GM21529 (cell line): Measurements from ENCODE around the gene COA5.

ENCODE experiments used
- ATAC-seq: cut with Tn5 transposase; IDR thresholded peaks from one replicate; pipeline ENCODE4 v1.9.1; 2021; ENCODE audit not compliant: unreplicated experiment

The COA5 gene

DNA sequence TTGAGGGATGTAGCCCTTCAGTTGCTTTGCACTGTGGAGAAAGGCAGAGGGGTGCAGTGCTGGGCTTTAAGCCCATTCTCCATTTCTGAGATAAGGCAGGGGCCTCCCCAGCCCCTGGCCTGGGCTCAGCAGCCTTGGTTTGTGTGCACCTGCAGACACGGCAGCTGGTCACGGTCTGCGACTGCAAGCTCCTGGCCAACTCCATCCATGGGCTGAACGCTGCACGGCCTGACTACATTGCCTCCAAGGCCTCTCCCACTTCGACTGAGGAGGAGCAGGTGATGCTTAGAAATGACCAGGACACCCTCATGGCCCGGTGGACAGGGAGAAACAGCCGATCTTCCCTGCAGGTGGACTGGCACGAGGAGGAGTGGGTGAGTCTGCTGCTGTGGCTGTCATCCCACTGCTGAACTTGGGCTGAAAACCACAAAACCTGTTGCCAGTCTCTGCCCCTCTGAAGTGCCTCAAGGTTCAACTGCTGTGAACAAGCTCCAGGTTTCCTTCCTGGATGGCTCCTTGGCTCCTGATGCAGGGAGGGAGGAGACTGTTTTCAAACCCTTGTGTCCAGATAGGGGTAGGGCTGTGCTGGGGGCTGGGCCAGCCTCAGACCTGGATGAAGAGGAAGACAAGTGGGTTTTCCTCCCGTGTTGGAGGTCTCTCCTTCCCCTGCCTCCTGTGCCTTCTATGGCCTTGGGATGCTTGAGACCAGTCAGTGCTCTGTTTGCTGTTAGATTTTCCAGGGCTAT, 54.0 kb downstream of the COA5 start:
- ATAC-seq, result no peak

DNA sequence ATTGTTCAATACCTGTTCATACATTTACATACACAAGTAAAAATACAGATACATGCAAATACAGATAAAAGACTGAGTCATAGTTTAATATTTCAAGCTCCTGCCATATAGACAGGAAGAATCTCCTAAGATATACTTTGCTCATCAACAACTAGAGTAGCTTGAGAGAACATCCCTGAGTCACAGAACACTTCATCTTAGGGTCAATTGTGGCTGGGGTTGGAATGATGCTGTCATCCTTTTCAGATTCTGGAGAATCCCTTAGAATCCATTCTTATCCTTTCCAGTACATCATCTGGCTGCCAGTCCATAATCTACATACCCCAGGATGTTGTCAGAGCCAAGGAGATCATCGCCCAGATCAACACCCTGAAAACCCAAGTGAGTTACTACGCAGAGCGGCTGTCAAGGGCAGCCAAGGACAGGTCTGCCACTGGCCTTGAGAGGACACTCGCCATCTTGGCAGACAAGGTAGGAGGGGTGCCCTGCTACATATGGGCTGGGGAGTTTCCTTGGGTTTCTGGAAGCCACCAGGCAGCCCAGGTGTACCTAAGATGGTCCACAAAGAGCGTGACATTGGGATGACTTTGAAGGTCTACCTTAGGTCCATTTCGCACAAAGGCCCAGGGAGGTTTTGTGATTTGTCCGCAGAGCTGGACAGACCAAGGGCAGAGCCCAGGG, 55.7 kb downstream of the COA5 start:
- no peak for ATAC-seq

DNA sequence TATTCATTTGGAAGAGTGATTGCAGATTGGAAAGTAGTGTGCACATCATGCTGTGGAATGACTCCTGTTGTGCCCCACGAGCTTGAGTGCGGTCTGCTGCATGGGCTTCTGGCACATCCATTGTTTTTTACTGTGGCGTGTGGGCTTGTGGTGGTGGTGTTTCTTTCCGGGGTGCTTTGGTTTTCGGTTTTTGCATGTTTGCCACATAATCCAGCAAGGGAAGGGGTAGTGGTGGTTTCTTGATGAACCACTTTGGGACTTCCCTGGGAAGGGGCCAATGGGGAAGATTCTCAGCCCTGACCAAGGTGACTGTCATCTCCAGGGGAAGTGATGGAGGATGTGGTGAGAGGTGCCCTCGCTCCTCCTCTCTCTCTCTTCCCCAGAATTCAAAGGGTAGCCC, 57.0 kb downstream of the COA5 start:
- ATAC-seq, result no peak

DNA sequence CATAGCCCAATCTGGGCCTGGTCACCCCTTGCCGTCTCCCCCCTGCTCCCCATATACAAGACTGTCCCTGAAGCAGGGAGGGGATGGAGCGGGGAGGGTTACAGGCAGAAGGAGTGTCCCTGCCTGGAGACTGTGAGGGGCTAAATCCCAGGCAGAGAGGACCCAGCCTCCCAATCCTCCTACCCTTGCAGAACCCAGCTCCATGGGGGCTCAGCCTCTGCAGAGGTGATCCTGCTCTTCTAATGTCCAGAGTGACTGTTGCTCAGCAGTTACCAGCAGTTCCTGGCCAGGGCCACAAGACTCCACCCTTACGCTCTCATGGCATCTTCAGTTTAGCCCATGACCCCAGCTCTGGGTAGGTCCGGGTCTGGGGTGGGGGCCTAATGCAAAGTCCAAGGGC, 58.1 kb downstream of the COA5 start:
- no peak for ATAC-seq
